Endothelial cell of hepatic sinusoid (primary cell): Measurements from ENCODE around the gene LPIN3.

Source experiments
- in situ Hi-C: cut with HindIII; loops from 2 replicates; pipeline ENCODE4 v1.10.0; 2017; ENCODE audit warnings: low sequenced_read_pairs

The LPIN3 gene

GRCh38 chr20:41349943-41350342 is 9.3 kb downstream of the LPIN3 start:
- in situ Hi-C loops, result no loop called here

GRCh38 chr20:41350408-41350962 is 9.9 kb downstream of the LPIN3 start:
- in situ Hi-C loops, result no loop called here

- in situ Hi-C loops, result no loop called here
Observed at GRCh38 chr20:41352106-41352505, 11.5 kb downstream of the LPIN3 start.

DNA sequence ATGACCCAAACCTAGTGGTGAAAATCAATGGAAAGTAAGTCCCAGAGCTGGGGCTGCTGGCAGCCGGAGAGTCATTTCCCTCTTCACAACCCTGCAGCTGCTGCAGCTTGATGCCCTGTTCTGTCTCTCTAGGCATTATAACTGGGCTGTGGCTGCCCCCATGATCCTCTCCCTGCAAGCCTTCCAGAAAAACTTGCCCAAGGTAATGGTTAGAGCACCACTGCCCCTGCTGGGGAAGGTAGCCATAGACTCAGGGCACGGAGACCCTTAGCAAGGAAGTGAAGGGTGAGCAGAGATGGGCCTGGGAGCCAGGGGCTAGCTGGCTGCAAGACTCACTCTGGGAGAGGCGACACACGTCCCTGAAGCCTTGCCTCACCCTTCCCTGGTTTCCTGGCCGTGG is 12.0 kb downstream of the LPIN3 start:
- in situ Hi-C loops, result no loop called here

GRCh38 chr20:41353530-41353929 is 12.9 kb downstream of the LPIN3 start:
- in situ Hi-C loops, result no loop called here

- in situ Hi-C loops, result no loop called here
Observed at GRCh38 chr20:41355192-41355591, 14.6 kb downstream of the LPIN3 start.

DNA sequence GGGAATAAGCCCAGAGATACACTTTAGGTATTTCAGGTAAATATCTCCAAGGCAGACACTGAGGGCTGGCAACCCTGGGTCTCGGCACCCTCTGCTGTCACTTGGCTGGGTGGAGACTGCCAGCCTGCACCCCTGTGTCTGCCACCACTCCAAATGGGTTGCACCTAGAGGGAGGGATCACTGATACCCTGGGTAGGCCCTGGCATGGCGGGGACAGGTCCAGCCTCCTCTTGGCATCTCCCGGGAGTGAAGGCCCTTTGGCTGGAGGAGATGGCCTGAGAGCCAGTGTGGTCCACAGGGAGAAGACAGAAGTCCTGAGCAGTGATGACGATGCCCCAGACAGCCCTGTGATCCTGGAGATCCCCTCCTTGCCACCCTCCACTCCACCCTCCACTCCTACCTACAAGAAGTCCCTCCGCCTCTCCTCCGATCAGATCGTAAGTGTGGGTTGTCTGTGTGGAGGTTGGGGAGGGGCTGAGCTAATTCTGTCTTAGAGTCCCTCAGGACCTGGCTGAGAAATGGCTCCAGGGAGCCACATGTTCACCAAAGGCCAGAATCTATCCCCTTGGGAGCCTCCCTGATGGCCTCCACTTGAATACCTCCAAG is 15.1 kb downstream of the LPIN3 start:
- in situ Hi-C loops, result no loop called here

DNA sequence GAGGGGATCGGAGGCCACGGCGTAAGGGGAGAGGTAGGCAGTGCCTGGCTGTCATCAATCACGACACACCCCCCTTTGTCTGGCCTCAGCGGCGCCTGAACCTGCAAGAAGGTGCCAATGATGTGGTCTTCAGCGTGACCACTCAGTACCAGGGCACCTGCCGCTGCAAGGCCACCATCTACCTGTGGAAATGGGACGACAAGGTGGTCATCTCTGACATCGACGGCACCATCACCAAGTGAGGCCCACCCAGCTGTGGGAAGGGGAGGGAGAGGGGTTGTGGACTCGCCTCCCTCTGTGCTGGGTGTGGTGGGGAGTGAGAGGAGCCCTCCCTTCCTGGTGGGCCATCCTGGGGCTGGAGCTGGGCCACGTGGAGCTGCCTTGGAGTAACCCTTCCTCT is 16.3 kb downstream of the LPIN3 start:
- in situ Hi-C loops, result no loop called here

- in situ Hi-C loops, result no loop called here
Observed at GRCh38 chr20:41357424-41358163, 17.0 kb downstream of the LPIN3 start.

GRCh38 chr20:41358230-41358629 is 17.6 kb downstream of the LPIN3 start:
- in situ Hi-C loops, result no loop called here

DNA sequence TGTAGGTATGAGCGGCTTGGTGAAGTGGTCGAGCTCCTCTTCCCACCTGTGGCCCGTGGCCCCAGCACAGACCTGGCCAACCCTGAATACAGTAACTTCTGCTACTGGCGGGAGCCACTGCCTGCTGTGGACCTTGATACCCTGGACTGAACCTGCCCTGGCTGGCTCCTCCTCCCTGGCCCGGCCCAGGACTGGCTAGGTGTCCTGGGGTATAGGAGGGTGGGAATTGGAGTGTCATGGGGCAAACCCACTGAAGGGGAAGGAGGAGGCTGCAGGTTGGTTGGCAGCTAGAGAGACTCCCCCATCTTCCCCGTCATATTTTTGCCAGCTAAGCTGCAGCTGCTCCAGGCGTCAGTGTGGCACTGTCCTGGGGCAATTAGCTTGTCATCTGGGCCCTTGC is 18.1 kb downstream of the LPIN3 start:
- in situ Hi-C loops, result no loop called here

- in situ Hi-C loops, result no loop called here
Observed at GRCh38 chr20:41359541-41360011, 19.0 kb downstream of the LPIN3 start.

- in situ Hi-C loops, result no loop called here
Observed at GRCh38 chr20:41360831-41361756, 20.5 kb downstream of the LPIN3 start.

- in situ Hi-C loops, result no loop called here
Observed at GRCh38 chr20:41361757-41362747, 21.4 kb downstream of the LPIN3 start.

- in situ Hi-C loops, result no loop called here
Observed at GRCh38 chr20:41362748-41363140, 22.1 kb downstream of the LPIN3 start.

- in situ Hi-C loops, result no loop called here
Observed at GRCh38 chr20:41363601-41364000, 23.0 kb downstream of the LPIN3 start.

GRCh38 chr20:41364236-41364855 is 23.7 kb downstream of the LPIN3 start:
- in situ Hi-C loops, result no loop called here

GRCh38 chr20:41364967-41365765 is 24.5 kb downstream of the LPIN3 start:
- in situ Hi-C loops, result no loop called here
